LHCN-M2 (cell line): Measurements from ENCODE around the gene CFAP57. TPM values are rescaled to one million over a fixed set of nuclear protein-coding genes. Genes with fewer than 3 reads are reported as not detected.

Experiments used
- DNase-seq: peaks from one replicate; pipeline ENCODE4 v3.0.0-alpha.2; 2012; ENCODE audit warnings: low read depth
- total RNA-seq: library from RNA; depleted of rRNA; stranded (reverse); fragments of >200 nt; gene quantifications from 2 replicates; pipeline ENCODE4 v1.2.3, GENCODE V29; 2014

The CFAP57 gene
- total RNA-seq, 1 experiment from 2014 or later = not detected

GRCh38 chr1:43225168-43225567 lies 53.0 kb downstream of the CFAP57 start:
- DNase-seq = peak; percentile 45

- peak; percentile 51 for DNase-seq
Observed at GRCh38 chr1:43227143-43227764, 55.1 kb downstream of the CFAP57 start.

- no peak for DNase-seq
Observed at GRCh38 chr1:43229826-43230780, 58.0 kb downstream of the CFAP57 start.

GRCh38 chr1:43232074-43232473 lies 59.9 kb downstream of the CFAP57 start:
- DNase-seq = peak; percentile 44

GRCh38 chr1:43232482-43232881 lies 60.4 kb downstream of the CFAP57 start:
- DNase-seq = no peak

GRCh38 chr1:43233631-43234030 lies 61.5 kb downstream of the CFAP57 start:
- DNase-seq = no peak

- DNase-seq = no peak
Observed at GRCh38 chr1:43234267-43234666, 62.1 kb downstream of the CFAP57 start.

GRCh38 chr1:43235040-43235439 lies 62.9 kb downstream of the CFAP57 start:
- no peak for DNase-seq

- no peak for DNase-seq
Observed at GRCh38 chr1:43235451-43236121, 63.5 kb downstream of the CFAP57 start.

GRCh38 chr1:43237121-43237520 lies 65.0 kb downstream of the CFAP57 start:
- DNase-seq = no peak

- peak; percentile 61 for DNase-seq
Observed at GRCh38 chr1:43238085-43238484, 66.0 kb downstream of the CFAP57 start.

- no peak for DNase-seq
Observed at GRCh38 chr1:43238991-43239469, 66.9 kb downstream of the CFAP57 start.

- no peak for DNase-seq
Observed at GRCh38 chr1:43239484-43239883, 67.4 kb downstream of the CFAP57 start.

- DNase-seq = peak; percentile 23
Observed at GRCh38 chr1:43241413-43241836, 69.3 kb downstream of the CFAP57 start.

GRCh38 chr1:43243299-43243698 lies 71.2 kb downstream of the CFAP57 start:
- no peak for DNase-seq

- DNase-seq = no peak
Observed at GRCh38 chr1:43246466-43247213, 74.5 kb downstream of the CFAP57 start.

GRCh38 chr1:43247256-43247921 lies 75.3 kb downstream of the CFAP57 start:
- DNase-seq = no peak

- DNase-seq = no peak
Observed at GRCh38 chr1:43250351-43250761, 78.2 kb downstream of the CFAP57 start.

- no peak for DNase-seq
Observed at GRCh38 chr1:43251024-43251423, 78.9 kb downstream of the CFAP57 start.

GRCh38 chr1:43252225-43252624 lies 80.1 kb downstream of the CFAP57 start:
- DNase-seq = no peak

- no peak for DNase-seq
Observed at GRCh38 chr1:43253173-43253572, 81.0 kb downstream of the CFAP57 start.
